ENCODE data around the gene GRAMD2A.

DNA sequence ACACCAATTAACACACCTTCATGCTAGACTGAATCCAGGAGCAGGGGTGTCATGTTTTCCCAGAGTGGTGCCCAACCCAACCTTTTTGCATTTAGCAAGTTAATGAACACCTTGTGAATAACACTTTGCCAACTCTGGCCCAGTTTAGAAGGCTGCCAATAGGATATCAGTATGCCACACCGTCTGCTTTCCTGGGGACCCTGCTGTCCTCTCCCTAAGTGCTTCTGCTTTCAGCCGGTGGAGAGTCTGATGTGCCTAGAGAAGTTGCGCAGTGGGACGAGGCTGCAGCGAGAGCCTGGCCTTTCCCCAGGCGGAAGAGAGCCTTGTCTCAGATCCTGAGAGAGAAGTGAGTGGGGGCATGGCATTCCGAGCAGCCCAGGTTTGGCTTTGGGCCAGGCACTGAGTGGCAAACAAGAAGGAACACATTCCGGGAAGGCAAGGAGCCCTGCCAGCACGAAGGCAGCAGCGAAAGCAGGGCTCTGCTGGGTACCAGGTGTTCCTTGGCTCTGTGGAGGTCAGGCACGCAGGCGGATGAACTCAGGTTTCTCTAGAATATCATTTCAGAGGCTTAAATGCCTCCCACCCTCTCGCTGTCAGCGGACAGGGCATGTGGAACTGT is 42.5 kb downstream of the GRAMD2A start:
- TF ChIP-seq, protein P1, sequence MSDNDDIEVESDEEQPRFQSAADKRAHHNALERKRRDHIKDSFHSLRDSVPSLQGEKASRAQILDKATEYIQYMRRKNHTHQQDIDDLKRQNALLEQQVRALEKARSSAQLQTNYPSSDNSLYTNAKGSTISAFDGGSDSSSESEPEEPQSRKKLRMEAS (IDR thresholded peaks at IDR 0.05; ENCODE audit: low read depth, low read length), result no peak
- TF ChIP-seq, protein P2, sequence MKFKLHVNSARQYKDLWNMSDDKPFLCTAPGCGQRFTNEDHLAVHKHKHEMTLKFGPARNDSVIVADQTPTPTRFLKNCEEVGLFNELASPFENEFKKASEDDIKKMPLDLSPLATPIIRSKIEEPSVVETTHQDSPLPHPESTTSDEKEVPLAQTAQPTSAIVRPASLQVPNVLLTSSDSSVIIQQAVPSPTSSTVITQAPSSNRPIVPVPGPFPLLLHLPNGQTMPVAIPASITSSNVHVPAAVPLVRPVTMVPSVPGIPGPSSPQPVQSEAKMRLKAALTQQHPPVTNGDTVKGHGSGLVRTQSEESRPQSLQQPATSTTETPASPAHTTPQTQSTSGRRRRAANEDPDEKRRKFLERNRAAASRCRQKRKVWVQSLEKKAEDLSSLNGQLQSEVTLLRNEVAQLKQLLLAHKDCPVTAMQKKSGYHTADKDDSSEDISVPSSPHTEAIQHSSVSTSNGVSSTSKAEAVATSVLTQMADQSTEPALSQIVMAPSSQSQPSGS (IDR thresholded peaks at IDR 0.05; ENCODE audit: low read length), result no peak
- TF ChIP-seq TARDBP (IDR thresholded peaks at IDR 0.05; ENCODE audit: borderline replicate concordance) (no peak), JUNB (IDR thresholded peaks at IDR 0.05) (no peak), GABPA (IDR thresholded peaks at IDR 0.05; ENCODE audit: low read depth) (no peak), CEBPZ (IDR thresholded peaks at IDR 0.05; ENCODE audit: low read depth, low read length) (no peak), TAF1 (IDR thresholded peaks at IDR 0.05; ENCODE audit: borderline replicate concordance, low read depth, low read length) (no peak)
- TF ChIP-seq, protein P3, sequence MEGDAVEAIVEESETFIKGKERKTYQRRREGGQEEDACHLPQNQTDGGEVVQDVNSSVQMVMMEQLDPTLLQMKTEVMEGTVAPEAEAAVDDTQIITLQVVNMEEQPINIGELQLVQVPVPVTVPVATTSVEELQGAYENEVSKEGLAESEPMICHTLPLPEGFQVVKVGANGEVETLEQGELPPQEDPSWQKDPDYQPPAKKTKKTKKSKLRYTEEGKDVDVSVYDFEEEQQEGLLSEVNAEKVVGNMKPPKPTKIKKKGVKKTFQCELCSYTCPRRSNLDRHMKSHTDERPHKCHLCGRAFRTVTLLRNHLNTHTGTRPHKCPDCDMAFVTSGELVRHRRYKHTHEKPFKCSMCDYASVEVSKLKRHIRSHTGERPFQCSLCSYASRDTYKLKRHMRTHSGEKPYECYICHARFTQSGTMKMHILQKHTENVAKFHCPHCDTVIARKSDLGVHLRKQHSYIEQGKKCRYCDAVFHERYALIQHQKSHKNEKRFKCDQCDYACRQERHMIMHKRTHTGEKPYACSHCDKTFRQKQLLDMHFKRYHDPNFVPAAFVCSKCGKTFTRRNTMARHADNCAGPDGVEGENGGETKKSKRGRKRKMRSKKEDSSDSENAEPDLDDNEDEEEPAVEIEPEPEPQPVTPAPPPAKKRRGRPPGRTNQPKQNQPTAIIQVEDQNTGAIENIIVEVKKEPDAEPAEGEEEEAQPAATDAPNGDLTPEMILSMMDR (IDR thresholded peaks at IDR 0.05 in 2 of 3, conservative IDR thresholded peaks at IDR 0.05 in 1 of 3; ENCODE audit: control insufficient read depth in 2 of 3, extremely low read depth in 1 of 3, insufficient read depth in 1 of 3, low read depth in 3 of 3, low read length in 3 of 3), result no peak
- TF ChIP-seq, protein P4, sequence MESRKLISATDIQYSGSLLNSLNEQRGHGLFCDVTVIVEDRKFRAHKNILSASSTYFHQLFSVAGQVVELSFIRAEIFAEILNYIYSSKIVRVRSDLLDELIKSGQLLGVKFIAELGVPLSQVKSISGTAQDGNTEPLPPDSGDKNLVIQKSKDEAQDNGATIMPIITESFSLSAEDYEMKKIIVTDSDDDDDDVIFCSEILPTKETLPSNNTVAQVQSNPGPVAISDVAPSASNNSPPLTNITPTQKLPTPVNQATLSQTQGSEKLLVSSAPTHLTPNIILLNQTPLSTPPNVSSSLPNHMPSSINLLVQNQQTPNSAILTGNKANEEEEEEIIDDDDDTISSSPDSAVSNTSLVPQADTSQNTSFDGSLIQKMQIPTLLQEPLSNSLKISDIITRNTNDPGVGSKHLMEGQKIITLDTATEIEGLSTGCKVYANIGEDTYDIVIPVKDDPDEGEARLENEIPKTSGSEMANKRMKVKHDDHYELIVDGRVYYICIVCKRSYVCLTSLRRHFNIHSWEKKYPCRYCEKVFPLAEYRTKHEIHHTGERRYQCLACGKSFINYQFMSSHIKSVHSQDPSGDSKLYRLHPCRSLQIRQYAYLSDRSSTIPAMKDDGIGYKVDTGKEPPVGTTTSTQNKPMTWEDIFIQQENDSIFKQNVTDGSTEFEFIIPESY (IDR thresholded peaks at IDR 0.05), result no peak
